Activated CD8-positive, alpha-beta memory T cell treated with anti-CD3 and anti-CD28 coated beads for 48 hours (primary cell): ENCODE measurements around the gene MSH3.
"Not testable (repeated sequence)": the region's sequence is repeated elsewhere in the genome, so short reads cannot be mapped to it uniquely, and the experiment has no call there.

Experiments used
- DNase-seq, 3 experiments: peaks; one replicate each; pipeline ENCODE4 v3.0.0-alpha.2; 2020; ENCODE audit warnings: low read depth in 2 of 3, low spot score in 2 of 3

MSH3 gene

DNA sequence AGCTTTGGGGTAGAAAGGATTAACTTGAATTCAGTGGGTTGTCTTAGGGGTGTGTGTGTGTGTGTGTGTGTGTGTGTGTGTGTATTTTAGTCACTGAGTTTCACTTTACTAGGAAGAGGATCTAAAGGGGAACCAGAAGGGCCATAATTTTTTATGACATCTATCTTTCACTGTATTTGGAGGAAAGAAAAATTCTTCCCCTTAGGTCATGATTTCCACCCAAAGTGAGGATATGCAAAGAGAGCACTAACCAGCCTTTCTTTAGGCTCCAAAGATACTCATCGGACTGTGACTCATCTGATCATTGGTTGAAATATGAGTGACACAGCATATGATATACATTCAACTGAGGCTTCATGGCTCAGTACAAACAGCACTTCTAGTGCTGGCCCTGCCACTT, 230.5 kb downstream of the MSH3 start:
- DNase-seq = no peak

DNA sequence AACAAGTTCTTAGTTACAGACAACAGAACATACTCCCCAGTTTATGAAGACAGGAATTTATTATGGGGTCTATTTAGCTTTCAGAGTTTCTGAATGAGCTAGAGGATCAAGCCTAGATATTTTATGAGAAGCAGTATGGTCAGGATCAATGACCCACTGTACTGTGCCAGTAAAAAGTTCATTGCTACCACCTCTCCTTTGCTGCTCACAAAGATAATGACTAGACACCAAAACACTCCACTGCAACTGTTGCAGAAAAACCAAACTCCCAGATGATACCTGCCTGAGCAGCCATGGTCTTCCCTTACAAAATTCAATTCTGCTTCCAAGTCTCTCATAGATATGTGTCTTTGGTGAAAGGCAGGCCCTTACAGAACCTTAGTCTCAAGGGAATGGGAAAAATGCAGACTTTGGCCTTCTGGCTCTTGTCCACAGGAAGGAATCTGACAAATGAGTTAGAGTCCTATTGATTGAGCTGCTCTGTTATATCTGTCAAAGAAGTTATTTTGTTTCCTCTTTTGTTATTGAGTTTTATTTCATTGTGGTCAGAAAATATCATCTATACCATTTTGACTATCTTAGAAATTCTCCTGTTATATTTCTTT, 231.0 kb downstream of the MSH3 start:
- no peak for DNase-seq

DNA sequence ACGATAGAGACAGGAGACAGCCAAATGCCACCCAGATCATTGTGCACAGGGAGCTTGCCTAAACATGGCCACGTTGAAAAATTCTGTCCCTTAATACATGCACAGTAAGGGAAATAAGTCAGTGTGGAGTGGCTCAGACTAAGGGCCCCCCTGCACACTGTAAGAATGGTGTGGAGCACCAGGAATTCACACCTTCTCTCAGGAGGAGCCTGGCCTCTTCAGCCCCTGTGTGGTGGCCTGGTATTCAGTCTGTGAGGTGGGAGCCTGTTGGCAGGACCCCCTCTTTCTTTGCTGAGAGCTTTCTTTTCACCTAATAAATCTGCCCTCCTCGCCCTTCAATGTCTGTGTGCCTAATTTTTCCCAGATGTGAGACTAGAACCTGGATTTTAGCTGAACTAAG, 239.6 kb downstream of the MSH3 start:
- DNase-seq = no peak

DNA sequence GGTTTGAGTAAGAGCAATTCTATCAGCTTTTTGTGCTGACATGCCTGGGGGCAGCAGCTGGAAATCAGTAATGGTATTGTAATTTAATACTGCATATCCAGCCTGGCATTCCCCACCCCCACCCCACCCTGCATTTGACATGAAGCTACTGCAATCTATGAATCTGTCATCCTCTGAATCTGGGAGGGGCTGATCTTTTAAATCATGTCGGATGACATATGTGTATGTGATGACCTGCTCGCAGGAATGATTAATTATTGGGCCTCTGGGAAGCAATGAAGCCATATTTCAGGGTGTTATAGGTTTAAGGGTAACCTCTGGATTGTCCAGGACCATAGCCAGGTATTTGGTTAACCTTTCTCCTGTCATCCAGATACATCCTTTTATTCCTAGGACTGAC, 241.1 kb downstream of the MSH3 start:
- no peak for DNase-seq

DNA sequence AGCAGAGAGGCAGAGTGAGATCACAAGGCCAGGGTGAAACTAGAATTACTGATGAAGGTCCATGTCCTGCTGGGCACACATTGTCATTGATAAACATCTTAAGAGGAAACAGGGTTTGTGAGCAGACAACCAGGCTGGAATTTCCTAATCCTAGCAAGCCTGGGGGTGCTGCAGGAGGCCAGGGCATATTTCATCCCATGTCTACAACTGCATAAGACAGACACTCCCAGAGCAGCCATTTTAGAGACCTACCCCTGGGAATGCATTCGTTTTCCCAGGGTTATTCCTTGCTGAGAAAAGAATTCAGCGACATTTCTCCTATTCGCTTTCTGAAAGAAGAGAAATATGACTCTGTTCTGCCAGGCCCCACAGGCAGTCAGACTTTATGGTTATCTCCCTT, 248.2 kb downstream of the MSH3 start:
- not testable (repeated sequence) for DNase-seq

DNA sequence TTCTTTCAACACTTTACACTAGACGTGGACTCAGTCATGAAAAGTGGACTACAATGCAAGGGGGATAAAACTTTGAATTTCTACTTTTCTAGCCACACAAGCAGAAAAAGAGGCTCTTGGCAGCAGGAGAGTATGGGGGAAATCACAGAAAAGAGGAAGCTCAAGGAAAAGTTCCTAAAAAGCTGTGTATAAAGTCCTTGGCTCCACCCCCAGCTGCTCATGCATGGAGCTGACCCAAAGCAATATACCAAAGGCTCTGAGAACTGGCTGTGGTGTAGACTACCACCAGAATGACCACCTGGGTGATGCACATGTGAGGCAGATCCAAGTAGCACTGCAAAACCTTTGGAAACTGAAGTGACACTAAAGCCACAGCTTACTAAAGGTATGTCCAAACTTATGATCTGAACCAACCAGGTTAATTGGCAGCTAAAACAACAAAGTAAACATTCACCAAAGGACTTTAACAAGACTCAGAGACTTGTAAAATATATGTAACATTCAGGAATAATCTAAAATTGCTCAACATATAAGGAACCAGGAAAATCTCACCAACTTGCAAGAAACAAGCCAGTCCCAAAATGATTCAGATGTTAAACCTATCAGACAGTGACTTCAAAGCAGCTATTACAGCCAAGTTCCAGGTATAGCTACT, 250.2 kb downstream of the MSH3 start:
- DNase-seq = no peak

DNA sequence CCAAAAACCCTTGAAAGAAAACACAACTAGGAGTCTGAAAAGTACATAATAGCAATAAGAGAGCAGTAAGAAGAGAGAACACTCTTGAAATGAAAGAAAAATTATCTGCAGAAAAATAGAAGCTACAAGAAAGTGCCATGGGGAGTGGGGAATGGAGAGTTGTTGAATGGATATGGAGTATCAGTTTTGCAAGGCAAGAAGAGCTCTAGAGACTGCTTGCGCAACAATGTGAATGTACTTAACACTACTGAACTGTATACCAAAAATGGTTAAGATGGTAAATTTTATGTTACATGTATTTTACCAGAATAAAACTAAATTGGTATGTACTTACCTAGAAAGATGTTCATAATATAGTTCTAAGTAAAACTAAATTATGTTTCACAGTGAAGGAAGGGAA, 251.0 kb downstream of the MSH3 start:
- DNase-seq = no peak

DNA sequence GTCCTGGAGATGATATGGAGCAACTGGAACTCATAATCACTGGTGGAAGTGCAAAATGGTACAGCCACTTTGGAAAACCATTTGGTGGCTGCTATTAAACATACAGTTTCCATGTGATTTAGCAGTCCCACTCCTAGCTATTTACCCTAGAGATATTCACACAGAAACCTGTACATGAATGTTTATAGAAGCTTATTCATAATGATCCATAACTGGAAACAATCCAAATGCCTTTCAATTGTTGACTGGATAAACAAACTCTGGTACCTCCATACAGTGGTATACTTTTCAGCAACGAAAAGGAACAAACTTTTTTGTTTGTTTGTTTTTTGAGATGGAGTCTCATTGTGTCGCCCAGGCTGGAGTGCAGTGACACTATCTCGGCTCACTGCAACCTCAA, 258.0 kb downstream of the MSH3 start:
- DNase-seq = no peak

DNA sequence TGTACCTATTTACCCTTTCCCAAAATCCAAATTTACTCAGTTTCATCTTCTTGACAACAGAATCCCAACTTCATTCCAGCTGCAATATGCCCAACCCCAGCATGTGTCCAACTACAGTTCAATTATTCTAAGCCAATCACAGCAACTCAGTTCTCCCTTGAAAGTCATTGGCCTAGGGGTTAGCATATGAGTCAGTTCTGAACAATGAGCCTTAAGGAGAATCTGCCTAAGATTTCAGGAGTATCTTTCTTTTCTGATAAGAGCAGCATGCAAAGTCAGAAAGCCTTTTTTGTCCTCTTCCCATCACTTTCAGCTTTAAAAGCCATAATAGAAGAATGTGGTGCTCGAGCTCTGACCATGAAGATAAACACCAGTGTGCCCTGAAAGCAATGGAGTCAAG, 261.3 kb downstream of the MSH3 start:
- DNase-seq = no peak

DNA sequence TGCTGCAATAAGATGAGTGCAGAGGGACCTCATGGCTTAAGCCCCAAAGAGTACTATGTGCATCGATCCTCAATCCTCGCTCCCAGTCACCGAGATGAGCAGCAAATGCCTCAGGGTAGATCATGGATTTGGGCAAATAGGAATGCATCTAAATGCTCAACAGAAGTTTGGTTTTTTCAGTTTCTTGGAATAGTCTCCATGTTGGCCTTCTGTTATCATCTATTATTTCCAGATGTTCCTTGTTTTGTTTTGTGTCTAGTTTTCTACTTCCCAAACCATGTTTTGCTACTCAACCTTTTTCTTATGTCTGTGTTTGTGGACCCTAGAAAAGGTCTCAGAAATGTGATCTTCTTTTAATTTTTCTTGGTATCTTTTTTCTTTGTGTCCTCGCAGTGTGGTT, 262.2 kb downstream of the MSH3 start:
- DNase-seq = no peak

DNA sequence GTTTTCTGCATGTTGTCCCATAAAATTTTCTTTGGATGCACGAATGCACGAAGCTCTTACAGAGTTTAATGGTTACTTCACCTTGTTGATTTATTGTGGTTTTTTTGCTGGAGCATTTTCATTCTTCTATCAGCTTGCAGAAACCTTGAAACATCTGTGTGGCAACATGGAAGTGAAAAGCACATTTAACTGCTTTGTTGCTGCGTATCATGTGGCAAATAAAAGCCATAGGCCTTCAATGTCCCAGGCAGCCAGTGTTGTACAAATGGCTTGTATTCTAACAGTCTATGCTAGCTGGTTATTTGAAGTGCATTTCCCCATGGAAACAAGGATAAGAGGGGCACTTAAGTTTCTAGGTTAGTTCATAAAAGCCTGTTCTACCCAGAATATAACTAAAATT, 263.2 kb downstream of the MSH3 start:
- no peak for DNase-seq

DNA sequence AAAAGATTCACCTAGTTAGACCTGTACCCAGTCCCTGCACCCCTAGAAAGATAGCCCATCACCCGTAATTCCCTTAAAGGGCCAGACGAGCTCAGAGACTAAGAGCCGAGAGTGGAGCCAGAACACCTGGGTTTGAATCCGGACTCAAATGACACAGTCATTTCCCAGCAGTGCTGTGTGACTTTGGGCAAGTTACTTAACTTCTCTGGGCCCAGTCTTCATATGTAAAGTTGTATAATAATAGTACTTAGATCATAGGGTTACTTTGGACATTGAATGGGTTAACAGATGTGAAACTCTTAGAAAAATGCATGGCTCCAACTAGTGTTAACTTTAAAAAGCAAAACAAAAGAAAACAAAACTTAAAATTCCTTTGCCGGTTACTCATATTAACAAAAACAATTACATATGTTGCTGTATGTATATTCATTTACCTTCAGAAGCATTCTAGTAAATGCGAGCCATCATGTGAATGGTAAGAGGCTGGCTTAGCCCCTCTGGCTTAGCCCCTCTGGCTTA, 265.3 kb downstream of the MSH3 start:
- DNase-seq = no peak

DNA sequence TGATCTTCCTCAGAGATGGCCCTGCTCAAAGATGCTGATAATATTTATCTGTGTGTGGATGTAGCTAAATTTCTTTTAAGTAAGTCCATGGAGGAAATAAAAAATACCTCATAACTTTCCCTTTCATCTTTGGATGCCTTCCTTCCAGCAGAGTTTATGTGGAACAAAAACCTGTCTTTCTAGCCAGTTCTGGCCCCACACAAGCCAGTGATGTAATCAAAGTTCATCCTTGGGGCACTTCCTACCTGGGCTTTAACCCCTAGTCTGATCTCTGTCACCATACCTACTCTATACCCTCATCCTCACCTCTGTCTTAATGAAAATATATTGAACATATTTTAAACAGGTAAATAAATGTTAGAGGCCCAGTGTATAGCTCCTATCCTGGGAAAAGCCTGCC, 265.9 kb downstream of the MSH3 start:
- DNase-seq = no peak

DNA sequence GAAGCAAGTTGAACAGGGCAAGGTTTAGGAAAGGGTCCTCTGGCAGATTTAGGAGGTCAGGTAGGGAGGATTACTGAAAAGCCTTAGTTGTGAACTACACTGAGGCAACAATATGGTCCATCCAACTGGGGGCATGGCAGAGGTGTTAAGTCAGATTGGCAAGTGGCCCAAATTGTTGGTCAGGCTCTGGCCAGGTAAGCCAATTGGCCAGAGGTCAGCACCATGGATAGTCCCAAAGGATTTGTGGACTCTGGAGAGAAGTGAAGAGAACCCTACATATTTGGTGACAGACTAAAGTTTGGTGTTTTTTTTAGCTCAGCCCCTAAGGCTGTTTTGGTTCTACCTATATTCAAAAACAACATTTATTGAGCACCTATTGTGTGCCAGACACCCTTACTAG, 266.6 kb downstream of the MSH3 start:
- DNase-seq = no peak

DNA sequence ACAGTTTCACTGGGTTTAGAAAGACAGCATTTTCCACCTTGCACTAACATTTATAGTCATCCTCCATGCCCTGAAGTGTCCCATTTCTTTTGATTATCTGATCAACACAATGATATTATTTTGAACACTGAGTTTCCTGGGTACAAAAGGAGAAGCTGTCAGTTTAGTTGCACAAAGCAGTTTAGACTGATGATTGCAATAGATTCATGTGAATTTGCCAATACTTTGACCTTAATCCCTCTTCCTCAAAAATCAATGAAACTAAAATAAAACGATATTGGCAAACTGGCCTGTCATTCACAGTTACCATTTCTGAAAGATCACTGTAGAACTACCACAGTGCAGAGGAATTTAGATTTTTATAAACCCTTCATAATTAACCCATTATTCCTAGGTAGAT, 271.5 kb downstream of the MSH3 start:
- no peak for DNase-seq
